ENCODE data around the gene TTC28.

Gene TTC28

GRCh38 chr22:28141614-28142013, 538.0 kb downstream of the TTC28 start:
- no peaks in the 10 kb centered on the region for H3F3A ChIP-seq (ENCODE audit: insufficient read depth)
- H3K4me2 ChIP-seq (ENCODE audit: low read depth, low read length, poor library complexity, severe bottlenecking), result no peak overlapping the region
- no peaks in the 10 kb centered on the region for H3K27me3 ChIP-seq (ENCODE audit: low read length)
- no peaks in the 10 kb centered on the region for H3K36me3 ChIP-seq (ENCODE audit: low read length)
- no peak overlapping the region for H2AFZ ChIP-seq (ENCODE audit: low read depth, low read length, severe bottlenecking)
- H3K9ac ChIP-seq (ENCODE audit: low read length), result no peak overlapping the region
- H3K4me3 ChIP-seq (ENCODE audit: insufficient read depth, low read length, poor library complexity, severe bottlenecking), result no peak overlapping the region
- no peaks in the 10 kb centered on the region for H3K79me2 ChIP-seq (ENCODE audit: insufficient read depth, low read length)
- TF ChIP-seq EZH2phosphoT487 (conservative IDR thresholded peaks at IDR 0.05; ENCODE audit: low read length), result no peak
- TF ChIP-seq, protein P1, sequence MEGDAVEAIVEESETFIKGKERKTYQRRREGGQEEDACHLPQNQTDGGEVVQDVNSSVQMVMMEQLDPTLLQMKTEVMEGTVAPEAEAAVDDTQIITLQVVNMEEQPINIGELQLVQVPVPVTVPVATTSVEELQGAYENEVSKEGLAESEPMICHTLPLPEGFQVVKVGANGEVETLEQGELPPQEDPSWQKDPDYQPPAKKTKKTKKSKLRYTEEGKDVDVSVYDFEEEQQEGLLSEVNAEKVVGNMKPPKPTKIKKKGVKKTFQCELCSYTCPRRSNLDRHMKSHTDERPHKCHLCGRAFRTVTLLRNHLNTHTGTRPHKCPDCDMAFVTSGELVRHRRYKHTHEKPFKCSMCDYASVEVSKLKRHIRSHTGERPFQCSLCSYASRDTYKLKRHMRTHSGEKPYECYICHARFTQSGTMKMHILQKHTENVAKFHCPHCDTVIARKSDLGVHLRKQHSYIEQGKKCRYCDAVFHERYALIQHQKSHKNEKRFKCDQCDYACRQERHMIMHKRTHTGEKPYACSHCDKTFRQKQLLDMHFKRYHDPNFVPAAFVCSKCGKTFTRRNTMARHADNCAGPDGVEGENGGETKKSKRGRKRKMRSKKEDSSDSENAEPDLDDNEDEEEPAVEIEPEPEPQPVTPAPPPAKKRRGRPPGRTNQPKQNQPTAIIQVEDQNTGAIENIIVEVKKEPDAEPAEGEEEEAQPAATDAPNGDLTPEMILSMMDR (IDR thresholded peaks at IDR 0.05; ENCODE audit: insufficient read depth, low read length, poor library complexity, severe bottlenecking), result no peak
- H3K9me2 ChIP-seq (replicated peaks; ENCODE audit: insufficient read depth, low read length), result no peaks in the 10 kb centered on the region
- no peaks in the 10 kb centered on the region for H3K9me3 ChIP-seq (ENCODE audit: insufficient read depth, low read length)
- H4K20me1 ChIP-seq (ENCODE audit: low read depth, low read length), result no peaks in the 10 kb centered on the region
- no peak overlapping the region for H3K27ac ChIP-seq (ENCODE audit: low read depth, low read length)

DNA sequence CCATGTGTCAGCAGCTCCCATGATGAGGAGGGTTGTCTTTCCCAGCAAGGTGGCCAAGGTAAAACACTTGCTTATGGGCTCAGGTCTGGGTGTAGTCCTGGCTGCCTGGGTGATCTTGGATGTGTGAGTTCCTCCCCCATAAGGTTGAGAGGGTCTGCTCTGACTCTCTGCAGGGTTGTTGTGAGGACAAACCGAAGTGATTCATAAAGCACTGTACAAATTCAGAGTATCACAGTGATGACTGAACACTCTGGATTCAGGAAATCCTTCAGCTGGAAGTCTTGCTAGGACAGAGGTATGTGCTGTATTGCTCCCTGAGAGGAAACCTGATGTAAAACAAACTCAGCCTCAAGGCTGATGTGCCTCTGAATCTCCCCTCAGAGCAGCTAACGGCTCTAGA, 539.7 kb downstream of the TTC28 start:
- Histone ChIP-seq H3F3A (ENCODE audit: insufficient read depth) (no peaks in the 10 kb centered on the region), H3K9me2 (replicated peaks; ENCODE audit: insufficient read depth, low read length) (no peaks in the 10 kb centered on the region), H3K4me2 (ENCODE audit: low read depth, low read length, poor library complexity, severe bottlenecking) (no peak overlapping the region), H2AFZ (ENCODE audit: low read depth, low read length, severe bottlenecking) (no peak overlapping the region), H3K79me2 (ENCODE audit: insufficient read depth, low read length) (no peaks in the 10 kb centered on the region), H3K27ac (ENCODE audit: low read depth, low read length) (no peak overlapping the region), H4K20me1 (ENCODE audit: low read depth, low read length) (no peaks in the 10 kb centered on the region), H3K4me3 (ENCODE audit: insufficient read depth, low read length, poor library complexity, severe bottlenecking) (no peak overlapping the region), H3K36me3 (ENCODE audit: low read length) (no peaks in the 10 kb centered on the region), H3K27me3 (ENCODE audit: low read length) (no peaks in the 10 kb centered on the region), H3K9ac (ENCODE audit: low read length) (no peak overlapping the region), H3K9me3 (ENCODE audit: insufficient read depth, low read length) (no peaks in the 10 kb centered on the region)
- TF ChIP-seq EZH2phosphoT487 (conservative IDR thresholded peaks at IDR 0.05; ENCODE audit: low read length), result no peak
- TF ChIP-seq, protein P1 (IDR thresholded peaks at IDR 0.05; ENCODE audit: insufficient read depth, low read length, poor library complexity, severe bottlenecking), result no peak

DNA sequence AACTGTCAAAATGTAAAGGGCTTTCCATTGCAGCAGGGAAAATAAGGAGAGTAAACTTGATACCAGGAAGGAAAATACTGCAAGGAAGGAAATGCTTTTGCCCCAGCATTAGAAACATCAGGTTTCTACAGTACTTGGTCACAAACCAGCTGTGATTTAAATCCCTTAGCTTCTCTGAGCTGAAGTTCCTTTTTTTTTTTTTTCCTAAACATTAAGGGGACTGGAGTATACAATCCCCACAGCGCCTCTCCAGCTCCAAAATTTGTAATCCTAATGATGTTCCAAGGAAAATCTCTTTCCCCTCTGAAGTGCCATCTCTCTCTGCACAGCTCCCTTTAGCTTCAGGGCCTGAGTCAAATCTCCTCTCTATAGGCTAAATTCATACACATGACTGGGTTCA, 540.1 kb downstream of the TTC28 start:
- Histone ChIP-seq H3K9me2 (replicated peaks; ENCODE audit: insufficient read depth, low read length) (no peaks in the 10 kb centered on the region), H3K9ac (ENCODE audit: low read length) (no peak overlapping the region), H3K79me2 (ENCODE audit: insufficient read depth, low read length) (no peaks in the 10 kb centered on the region), H4K20me1 (ENCODE audit: low read depth, low read length) (no peaks in the 10 kb centered on the region), H3F3A (ENCODE audit: insufficient read depth) (no peaks in the 10 kb centered on the region), H3K27me3 (ENCODE audit: low read length) (no peaks in the 10 kb centered on the region), H3K36me3 (ENCODE audit: low read length) (no peaks in the 10 kb centered on the region), H3K4me3 (ENCODE audit: insufficient read depth, low read length, poor library complexity, severe bottlenecking) (no peak overlapping the region), H3K9me3 (ENCODE audit: insufficient read depth, low read length) (no peaks in the 10 kb centered on the region), H2AFZ (ENCODE audit: low read depth, low read length, severe bottlenecking) (no peak overlapping the region), H3K27ac (ENCODE audit: low read depth, low read length) (no peak overlapping the region), H3K4me2 (ENCODE audit: low read depth, low read length, poor library complexity, severe bottlenecking) (no peak overlapping the region)
- no peak for TF ChIP-seq EZH2phosphoT487 (conservative IDR thresholded peaks at IDR 0.05; ENCODE audit: low read length)
- TF ChIP-seq, protein P1 (IDR thresholded peaks at IDR 0.05; ENCODE audit: insufficient read depth, low read length, poor library complexity, severe bottlenecking), result no peak

All from SU-DHL-6 (cell line).